Measurements from ENCODE around the gene TAS2R41.
"Not testable (repeated sequence)": the region's sequence is repeated elsewhere in the genome, so short reads cannot be mapped to it uniquely, and the experiment has no call there.

The TAS2R41 gene

GRCh38 chr7:143456992-143457793, 20.5 kb upstream of the TAS2R41 start:
- DNase-seq (ENCODE audit: low spot score), result no peak

- no peak for DNase-seq (ENCODE audit: low spot score)
Measured at GRCh38 chr7:143458263-143458662, 19.4 kb upstream of the TAS2R41 start.

GRCh38 chr7:143458681-143459080, 19.0 kb upstream of the TAS2R41 start:
- no peak for DNase-seq (ENCODE audit: low spot score)

- DNase-seq (ENCODE audit: low spot score), result no peak
Measured at GRCh38 chr7:143459359-143459758, 18.3 kb upstream of the TAS2R41 start.

GRCh38 chr7:143460271-143460979, 17.2 kb upstream of the TAS2R41 start:
- DNase-seq (ENCODE audit: low spot score), result no peak

- DNase-seq (ENCODE audit: low spot score), result no peak
Measured at GRCh38 chr7:143462045-143462444, 15.6 kb upstream of the TAS2R41 start.

- DNase-seq (ENCODE audit: low spot score), result no peak
Measured at GRCh38 chr7:143463556-143463955, 14.1 kb upstream of the TAS2R41 start.

- no peak for DNase-seq (ENCODE audit: low spot score)
Measured at GRCh38 chr7:143463957-143464356, 13.7 kb upstream of the TAS2R41 start.

- DNase-seq (ENCODE audit: low spot score), result no peak
Measured at GRCh38 chr7:143467724-143468123, 9.9 kb upstream of the TAS2R41 start.

GRCh38 chr7:143472071-143472689, 5.5 kb upstream of the TAS2R41 start:
- not testable (repeated sequence) for DNase-seq (ENCODE audit: low spot score)

- DNase-seq (ENCODE audit: low spot score), result no peak
Measured at GRCh38 chr7:143479055-143479766, 1.5 kb downstream of the TAS2R41 start.

- DNase-seq (ENCODE audit: low spot score), result no peak
Measured at GRCh38 chr7:143480501-143480900, 2.8 kb downstream of the TAS2R41 start.

GRCh38 chr7:143484119-143484518, 6.4 kb downstream of the TAS2R41 start:
- no peak for DNase-seq (ENCODE audit: low spot score)

- no peak for DNase-seq (ENCODE audit: low spot score)
Measured at GRCh38 chr7:143485094-143485493, 7.4 kb downstream of the TAS2R41 start.

GRCh38 chr7:143485500-143485899, 7.8 kb downstream of the TAS2R41 start:
- no peak for DNase-seq (ENCODE audit: low spot score)

- not testable (repeated sequence) for DNase-seq (ENCODE audit: low spot score)
Measured at GRCh38 chr7:143486266-143486665, 8.6 kb downstream of the TAS2R41 start.

GRCh38 chr7:143487061-143487460, 9.4 kb downstream of the TAS2R41 start:
- DNase-seq (ENCODE audit: low spot score), result no peak

GRCh38 chr7:143487566-143487965, 9.9 kb downstream of the TAS2R41 start:
- DNase-seq (ENCODE audit: low spot score), result no peak

GRCh38 chr7:143490717-143491306, 13.1 kb downstream of the TAS2R41 start:
- no peak for DNase-seq (ENCODE audit: low spot score)

GRCh38 chr7:143492043-143492471, 14.4 kb downstream of the TAS2R41 start:
- no peak for DNase-seq (ENCODE audit: low spot score)

- no peak for DNase-seq (ENCODE audit: low spot score)
Measured at GRCh38 chr7:143492799-143493739, 15.4 kb downstream of the TAS2R41 start.
